SIG-M5 treated with dmso at 0.1 percent for 504 hours (cell line): ENCODE measurements around the gene HTR2A.

Experiments
- DNase-seq: peaks from one replicate; lab custom pipeline; 2025; ENCODE audit not compliant: unreplicated experiment; lab: John Stamatoyannopoulos, UW

HTR2A gene

DNA sequence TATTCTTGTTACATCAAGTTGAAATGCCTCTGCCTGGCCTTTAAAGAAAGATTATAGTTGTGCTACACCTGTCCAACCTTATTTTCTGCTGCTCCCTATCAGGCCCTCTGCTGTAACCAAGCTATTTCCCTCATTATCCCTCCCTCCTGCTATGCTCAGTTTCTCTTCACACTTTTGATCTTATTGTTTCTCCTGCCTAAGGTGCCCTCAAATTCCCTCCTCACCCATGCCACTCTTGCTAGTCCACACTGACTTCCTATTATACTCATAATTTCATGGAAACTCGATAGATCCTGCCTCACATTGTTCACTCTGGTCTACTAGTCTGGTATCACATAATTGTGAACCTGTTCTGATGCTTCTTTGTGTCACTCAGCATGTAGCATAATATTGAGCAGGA lies 80.5 kb downstream of the HTR2A start:
- DNase-seq, result no peak

DNA sequence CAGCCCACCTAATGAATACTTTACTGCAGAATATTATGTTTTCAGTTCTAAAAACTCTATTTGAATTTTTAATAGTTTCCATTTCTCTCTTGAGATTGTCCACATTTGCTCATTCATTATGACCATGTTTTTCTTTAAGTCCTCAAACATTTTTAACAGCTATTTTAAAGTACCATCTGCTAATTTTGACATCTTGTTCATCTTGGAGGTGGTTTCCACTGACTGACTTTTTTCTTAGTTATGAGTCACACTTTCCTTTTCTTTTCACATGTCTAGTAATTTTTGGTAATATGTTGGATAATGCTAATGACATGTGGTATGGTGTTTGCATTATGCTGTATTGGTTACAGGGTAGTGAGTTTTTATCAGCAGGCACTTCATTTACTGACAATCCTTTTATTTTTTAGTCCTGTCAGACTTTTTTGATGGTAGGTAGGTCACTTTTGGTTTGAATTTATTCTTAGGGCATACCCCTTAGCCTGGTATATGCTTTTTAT lies 84.5 kb downstream of the HTR2A start:
- no peak for DNase-seq

DNA sequence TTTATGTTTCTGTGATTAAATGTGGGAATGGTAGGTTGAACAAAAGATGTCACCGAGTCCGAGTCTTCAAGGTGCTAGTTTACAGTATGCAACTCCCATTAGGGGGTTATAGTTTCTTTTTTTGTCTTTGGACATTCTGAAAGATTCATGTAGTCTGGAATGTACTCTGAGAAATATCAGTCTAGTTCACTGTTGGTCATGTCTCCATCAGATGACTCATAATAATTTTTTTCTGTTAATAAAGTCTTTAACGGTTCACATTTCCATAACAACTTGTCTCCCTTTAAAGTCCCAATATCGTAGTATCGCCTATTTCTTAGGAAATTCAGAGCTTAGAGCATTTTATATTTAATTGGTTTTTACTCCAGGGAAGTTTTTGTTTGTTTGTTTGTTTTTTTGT lies 86.4 kb downstream of the HTR2A start:
- DNase-seq, result no peak

DNA sequence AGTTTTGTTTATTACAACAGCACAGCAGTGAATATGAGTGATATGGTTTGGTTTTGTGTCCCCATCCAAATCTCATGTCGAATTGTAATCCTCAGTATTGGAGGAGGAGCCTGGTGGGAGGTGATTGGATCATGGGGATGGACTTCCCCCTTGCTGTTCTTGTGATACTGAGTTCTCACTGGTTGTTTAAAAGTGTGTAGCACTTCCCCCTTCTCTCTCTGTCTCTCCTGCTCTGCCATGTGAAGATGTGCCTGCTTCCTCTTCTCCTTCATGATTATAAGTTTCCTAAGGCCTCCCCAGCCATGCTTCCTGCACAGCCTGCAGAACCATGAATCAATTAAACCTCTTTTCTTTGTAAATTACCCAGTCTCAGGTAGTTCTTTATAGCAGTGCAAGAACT lies 91.9 kb downstream of the HTR2A start:
- DNase-seq, result peak; percentile 30

DNA sequence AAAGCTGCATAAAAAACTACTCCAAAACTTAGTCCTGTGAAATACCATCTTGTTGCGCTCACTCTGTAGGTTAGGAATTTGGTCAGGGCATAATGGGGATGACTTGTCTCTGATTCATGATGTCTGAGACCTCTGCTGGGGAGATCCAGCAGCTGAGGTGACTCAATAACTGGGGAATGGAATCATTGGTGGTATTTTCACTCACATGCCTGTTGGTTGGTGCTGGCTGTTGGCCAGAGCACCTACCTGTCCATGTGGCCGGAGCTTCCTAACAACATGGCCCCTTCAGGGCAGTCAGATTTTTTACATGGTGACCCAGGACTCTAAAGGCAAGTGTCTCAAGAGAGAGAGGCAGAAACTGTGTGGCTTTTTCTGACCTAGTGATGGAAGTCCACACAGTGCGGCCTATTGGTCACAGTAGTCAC lies 92.5 kb downstream of the HTR2A start:
- DNase-seq, result no peak

DNA sequence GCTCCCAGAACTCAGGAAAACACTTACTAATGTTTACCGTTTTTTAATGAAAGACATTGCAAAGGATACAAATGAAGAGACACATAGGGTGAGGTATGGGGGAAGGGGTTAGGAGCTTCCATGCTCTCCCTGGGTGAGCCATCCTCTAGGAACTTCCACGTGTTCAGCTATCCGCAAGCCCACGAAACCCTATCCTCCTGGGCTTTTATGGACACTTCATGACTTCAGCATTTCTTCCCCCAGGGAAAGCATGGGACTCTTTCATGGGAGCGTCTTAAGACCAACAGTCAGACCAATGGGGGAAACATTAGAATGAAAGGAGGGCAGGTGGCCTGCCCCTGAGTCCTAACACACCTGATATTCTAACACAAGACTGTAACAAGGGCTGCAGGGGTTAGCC lies 93.3 kb downstream of the HTR2A start:
- DNase-seq, result no peak

DNA sequence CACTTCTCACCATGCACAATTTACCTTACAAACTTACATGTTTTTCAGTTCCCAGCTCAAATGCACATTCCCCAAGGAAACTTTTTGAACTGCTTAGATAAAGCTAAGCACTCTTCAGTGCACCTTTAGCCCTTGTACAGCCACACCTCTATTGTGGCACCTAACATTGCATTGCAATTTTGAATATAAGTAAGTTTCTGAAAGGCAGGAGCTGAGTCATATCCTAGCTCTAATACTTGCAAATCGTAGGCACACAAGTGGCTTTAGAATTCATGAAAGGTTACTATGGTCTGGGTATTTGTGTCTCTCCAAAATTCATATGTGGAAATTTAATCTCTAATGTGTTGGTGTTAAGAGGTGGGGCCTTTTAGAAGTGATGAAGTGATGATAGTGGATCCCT lies 95.0 kb downstream of the HTR2A start:
- no peak for DNase-seq

DNA sequence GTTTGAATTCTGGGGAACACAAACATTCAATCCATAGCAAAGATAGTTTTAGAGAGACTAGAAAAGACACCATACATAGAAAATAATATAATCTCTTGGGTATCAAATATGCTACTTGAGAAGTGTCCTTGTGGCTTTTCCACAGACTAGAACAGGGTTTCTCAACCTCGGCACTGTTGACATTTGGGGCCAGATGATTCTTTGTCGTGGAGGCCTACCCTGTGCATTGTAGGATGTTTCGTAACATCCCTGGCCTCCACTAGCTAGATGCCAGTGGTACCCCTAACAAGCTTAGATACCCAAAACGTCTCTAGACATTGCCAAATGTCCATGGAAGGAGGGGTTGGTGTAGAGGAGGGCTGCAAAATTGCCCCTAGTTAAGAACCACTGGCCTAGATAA lies 97.7 kb downstream of the HTR2A start:
- peak; percentile 83 for DNase-seq

DNA sequence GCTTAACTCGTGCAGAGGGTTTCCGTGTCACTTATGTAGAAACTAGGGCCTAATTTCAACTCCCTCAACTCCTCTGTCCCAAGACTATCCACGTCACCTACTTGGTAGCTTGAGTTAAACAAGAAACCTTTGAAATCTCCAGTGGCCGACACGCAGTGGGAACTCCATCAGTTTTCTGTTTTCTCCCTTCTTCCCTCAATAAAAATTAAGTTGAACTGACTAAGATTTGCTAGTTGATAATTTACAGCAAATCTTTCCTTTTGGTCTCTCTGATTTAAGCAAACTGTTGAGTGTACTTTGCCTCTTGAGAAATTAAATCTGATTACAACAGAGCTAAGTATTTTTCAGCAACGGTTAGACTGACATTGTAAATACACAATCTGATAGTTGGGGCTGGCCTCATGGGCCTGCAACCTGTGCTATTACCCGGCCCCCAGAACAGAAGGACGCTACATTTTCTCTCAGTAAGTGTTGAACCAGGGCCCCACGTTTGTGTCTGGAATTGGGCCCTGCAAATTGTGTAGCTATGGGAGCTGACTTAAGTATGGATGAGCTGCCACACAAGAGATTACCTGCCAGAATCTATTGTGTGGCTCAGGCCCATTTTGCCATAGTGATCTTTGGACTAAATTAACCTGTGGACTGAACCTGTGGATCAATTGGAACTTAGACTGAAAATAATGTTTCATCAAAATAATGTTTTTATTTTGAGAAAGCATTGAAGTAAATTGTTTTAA lies 99.2 kb downstream of the HTR2A start:
- DNase-seq, result no peak

DNA sequence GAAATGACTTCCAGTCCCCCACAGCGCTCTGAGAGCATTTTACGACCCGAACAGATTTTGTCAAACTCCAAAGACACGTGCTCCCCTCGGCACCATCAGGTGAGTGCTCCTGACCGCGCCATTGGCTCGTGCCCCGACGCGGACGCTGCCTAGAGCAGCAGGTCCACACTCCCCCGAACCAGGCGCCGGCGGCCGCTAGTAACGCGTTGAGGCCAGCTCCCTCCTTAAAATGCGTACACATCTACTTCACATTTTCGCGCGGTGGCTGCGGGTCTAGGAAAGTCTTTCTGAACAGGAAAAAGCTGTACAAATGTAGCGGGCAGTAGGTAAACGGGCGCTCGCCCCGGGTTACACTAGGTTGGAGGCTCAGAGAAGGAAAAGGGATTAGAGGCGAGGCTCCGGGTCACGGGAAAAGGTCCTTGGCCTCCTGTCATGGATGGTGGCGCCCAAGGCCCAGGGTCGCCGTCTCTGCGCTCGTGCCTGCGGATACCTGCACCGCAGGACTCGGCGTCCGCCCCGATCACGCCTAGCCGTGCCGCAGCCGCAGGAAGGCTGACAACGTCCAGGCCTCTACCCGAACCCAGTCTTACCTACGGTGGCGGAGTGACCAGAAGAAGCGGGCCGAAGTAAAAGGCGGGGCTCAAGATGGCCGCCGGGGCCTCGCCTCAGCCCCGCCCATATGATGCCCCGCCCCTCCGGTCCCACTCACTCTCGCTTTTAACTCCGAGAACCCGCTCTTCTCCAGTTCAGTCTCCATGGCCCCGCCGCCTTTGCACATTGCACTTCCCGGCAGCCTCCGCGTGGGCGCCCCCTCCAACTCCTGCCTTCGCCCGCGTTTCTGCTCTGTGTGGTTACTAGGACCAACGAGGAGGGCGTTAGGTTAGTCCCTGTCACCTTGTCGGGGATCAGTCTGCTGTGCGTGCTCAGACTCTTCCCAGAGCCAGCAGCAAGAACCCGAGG lies 100.1 kb downstream of the HTR2A start, which contains the start of gene ESD:
Gene ESD (minus strand): TSS at position 647 of the 960 bp plus-strand sequence. CDS start 5,748 bp downstream, outside the sequence.
- peak; percentile 95 for DNase-seq

DNA sequence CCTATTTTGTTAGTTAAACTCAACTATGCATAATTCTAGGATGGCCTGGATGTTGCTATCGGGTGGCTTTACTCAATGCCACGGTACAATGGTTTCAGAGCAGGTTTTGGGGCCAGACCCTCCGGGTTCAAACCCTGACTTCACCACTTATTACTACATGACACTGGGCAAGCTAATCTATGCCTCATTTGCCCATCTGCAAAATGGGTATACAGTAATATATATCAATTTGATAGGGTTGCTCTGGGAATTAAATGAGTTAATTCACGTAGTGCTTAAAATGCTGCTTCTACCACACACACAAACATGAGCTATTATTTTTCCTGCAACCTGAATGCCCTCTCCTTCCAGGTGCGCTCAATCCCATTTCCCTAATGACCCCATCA lies 100.7 kb downstream of the HTR2A start:
- DNase-seq, result no peak

DNA sequence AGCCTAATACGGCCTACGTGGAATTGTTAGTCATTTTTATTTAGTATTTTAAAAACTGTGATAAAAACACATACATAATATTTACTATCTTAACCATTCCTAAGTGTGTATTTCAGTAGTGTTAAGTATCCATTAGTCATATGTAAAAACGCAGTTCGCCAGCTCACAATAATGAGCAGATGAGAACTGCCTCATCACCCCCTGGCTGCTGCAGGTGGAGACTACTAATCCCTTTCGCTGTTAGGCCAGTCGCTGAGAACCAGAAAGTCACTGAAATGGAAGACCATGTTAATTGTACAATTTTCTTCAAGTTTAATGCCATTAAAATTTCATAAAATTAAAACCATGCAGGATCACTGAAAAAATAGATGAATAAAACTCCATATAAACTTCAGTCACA lies 101.5 kb downstream of the HTR2A start:
- DNase-seq, result no peak

DNA sequence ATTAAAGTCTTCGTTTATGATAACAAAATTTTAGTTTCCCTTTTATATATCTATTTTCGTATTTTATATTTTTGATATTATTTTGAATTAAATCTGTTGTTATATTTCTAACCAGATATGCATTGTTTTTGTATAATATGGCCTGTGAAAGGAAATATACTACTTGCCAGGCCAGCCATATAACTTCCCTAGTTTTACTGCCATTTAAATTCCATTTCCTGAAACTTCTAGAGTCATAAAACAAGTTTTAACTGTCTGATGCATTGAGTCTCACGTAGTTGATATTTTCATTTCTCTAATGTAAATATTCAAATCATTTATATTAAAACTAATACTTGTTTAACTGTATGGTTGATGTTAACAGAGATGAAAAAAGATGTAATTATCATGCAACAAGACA lies 113.3 kb downstream of the HTR2A start:
- no peak for DNase-seq

DNA sequence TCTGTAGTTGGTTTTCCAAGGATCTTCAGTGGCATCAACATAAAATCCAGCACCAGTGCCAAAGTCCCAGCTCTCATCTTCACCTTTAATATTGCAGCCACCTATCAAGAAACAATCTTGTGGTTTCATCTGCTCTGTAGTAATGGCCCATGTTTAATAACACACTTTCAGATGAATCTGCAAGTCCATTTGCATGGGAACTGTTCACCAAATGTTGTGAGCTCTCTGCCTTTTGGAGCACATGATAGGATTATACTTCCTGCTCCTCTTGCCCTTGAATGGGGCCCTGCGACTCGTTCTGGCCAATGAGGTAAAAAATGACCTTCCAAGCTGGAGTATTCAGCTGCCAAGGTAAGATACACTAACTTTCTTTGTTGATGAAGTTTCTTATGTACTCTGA lies 114.2 kb downstream of the HTR2A start:
- DNase-seq, result no peak

DNA sequence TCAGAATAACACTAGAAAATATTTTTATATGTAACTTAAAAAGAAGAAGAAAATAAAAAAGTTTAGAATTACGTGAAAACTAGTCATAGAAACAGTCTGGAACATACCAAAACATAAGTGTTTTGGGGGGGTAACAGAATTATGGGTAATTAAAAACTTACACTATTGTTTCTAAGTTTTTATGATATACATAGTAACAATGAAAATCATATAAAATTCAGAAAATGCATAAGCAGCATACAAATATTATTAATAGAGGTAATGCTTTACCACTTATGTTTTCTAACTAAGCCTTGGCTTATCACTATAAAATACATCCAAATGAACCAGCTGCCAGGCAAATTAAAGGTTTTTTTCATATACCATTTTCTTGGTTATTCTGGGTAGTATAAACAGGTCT lies 114.8 kb downstream of the HTR2A start:
- no peak for DNase-seq
